Mucosa of gallbladder (tissue), 1 donor: Measurements from ENCODE around the gene NHLRC3. TPM values are rescaled to one million over a fixed set of nuclear protein-coding genes. Genes with fewer than 3 reads are reported as not detected.
"Not testable (repeated sequence)": the region's sequence is repeated elsewhere in the genome, so short reads cannot be mapped to it uniquely, and the experiment has no call there.

Experiments
- DNase-seq: peaks from one replicate; pipeline ENCODE4 v3.0.0-alpha.2; 2020; ENCODE audit warnings: low spot score
- total RNA-seq: library from RNA; stranded (reverse); gene quantifications from one replicate; pipeline ENCODE4 v1.2.1, GENCODE V29; 2021
- donor health status: DM: no; HTN: no; CAD: no.

Gene NHLRC3
- total RNA-seq, 1 donor from 2014 or later, result 27.4 TPM

GRCh38 chr13:39047560-39047959 is 9.3 kb downstream of the NHLRC3 start:
- DNase-seq, result peak; percentile 14

- no peak for DNase-seq
Observed at GRCh38 chr13:39048806-39049205, 10.6 kb downstream of the NHLRC3 start.

- DNase-seq, result no peak
Observed at GRCh38 chr13:39049274-39049673, 11.0 kb downstream of the NHLRC3 start.

- no peak for DNase-seq
Observed at GRCh38 chr13:39051157-39051556, 12.9 kb downstream of the NHLRC3 start.

GRCh38 chr13:39052944-39053343 is 14.7 kb downstream of the NHLRC3 start:
- DNase-seq, result no peak

- no peak for DNase-seq
Observed at GRCh38 chr13:39054112-39054511, 15.9 kb downstream of the NHLRC3 start.

DNA sequence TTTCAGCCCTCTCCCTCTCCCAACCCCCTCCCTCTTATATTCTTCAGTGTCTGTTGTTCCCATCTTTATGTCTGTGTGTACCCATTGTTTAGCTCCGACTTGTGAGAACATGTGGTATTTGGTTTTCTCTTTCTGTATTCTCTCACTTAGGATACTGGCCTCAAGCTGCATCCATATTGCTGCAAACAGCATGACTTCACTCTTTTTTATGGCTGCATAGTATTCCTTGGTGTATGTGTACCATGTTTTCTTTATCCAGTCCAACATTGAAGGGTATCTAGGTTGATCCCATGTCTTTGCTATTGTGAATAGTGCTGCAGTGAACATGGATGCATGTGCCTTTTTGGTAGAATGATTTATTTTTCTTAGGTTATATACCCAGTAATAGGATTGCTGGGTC is 17.8 kb downstream of the NHLRC3 start:
- DNase-seq, result no peak

DNA sequence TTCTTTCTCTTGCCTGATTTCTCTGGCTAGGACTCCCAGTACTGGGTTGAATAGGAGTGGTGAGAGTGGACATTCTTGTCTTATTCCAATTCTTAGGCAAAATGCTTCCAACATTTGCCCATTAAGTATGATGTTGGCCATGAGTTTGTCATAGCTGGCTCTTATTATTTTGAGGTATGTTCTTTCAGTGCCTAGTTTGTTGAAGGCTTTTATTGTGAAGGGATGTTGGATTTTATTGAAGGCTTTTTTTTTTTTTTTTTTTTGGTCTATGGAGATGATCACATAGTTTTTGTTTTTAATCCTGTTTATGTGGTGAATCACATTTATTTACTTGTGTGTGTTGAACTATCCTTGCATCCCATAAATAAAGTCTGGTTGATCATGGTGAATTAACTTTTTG is 19.8 kb downstream of the NHLRC3 start:
- DNase-seq, result no peak

- DNase-seq, result no peak
Observed at GRCh38 chr13:39062004-39062403, 23.7 kb downstream of the NHLRC3 start.

- no peak for DNase-seq
Observed at GRCh38 chr13:39072842-39073241, 34.6 kb downstream of the NHLRC3 start.

GRCh38 chr13:39073983-39074382 is 35.7 kb downstream of the NHLRC3 start:
- no peak for DNase-seq

DNA sequence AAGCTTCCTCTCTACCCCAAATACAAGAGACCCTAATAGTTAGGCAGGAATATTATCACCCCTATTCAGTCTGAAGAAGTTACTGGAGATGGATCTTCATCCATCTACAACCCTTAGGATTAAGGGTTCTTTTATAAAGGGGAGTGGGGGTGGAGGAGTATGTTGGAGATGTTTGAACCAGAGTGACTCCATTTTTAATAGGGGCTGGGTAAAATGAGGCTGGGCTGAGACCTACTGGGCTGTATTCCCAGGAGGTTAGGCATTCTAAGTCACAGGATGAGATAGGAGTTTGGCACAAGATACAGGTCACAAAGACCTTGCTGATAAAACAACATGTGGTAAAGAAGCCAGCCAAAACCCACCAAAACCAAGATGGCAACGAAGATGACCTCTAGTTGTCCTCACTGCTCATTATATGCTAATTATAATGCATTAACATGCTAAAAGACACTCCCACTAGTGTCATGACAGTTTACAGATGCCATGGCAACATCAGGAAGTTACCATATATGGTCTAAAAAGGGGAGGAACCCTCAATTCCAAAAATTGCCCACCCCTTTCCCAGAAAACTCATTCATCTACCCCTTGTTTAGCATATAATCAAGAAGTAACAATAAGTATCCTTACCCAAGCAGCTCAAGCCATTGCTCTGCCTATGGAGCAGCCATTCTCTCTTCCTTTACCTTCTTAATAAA is 48.1 kb downstream of the NHLRC3 start:
- DNase-seq, result not testable (repeated sequence)

GRCh38 chr13:39091586-39091985 is 53.3 kb downstream of the NHLRC3 start:
- DNase-seq, result no peak

DNA sequence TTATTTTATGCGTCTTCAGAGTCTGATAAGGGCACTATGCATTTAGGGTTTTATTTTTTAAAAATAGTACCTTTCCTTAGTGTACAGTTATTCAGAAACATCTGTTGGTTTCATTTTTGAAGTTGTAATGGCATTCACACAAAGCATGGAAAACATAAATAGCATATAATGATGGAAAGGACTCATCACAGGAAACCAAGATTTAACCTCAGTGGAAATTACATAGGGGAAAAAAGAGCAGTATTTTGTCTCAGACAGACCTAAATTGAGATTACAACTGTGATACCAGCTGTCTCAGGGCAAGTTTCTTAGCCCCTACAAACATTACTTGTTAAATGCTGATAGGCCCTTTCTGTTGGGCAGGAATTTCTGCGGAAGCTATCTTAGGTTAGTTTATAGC is 57.2 kb downstream of the NHLRC3 start:
- no peak for DNase-seq

GRCh38 chr13:39099231-39099630 is 61.0 kb downstream of the NHLRC3 start:
- DNase-seq, result no peak

Other genes starting within 250 kb of the NHLRC3 start
- not detected for gene STOML3, start 47.6 kb upstream of the NHLRC3 start, total RNA-seq
- gene PROSER1, start 367 bp upstream of the NHLRC3 start, total RNA-seq, result 27.4 TPM